HEK293 (cell line): ENCODE measurements around the gene FAAH2.

Experiments used
- CTCF ChIA-PET: fragments of 350-600 bp; formaldehyde crosslinking; extraction: SDS; loops from one replicate; lab custom pipeline; 2021; ENCODE audit warnings: antibody characterized with exemption; lab: Yijun Ruan, JAX
- POLR2A ChIA-PET: fragments of 300-600 bp; formaldehyde crosslinking; extraction: SDS; loops from one replicate; lab custom pipeline; 2020; ENCODE audit warnings: antibody characterized with exemption, inconsistent platforms; lab: Yijun Ruan, JAX
- H3K27ac ChIP-seq: fragments of 200-500 bp; sonication (Bioruptor generic); 2 replicates; pipeline ENCODE4 v1.5.1; 2014; ENCODE audit warnings: low read depth, low read length, control low read depth, inconsistent platforms; ENCODE audit errors: extremely low read depth
- H3K36me3 ChIP-seq, 2 experiments: fragments of 200-500 bp in 1 of 2; sonication (Bioruptor generic) in 1 of 2; 1 replicate in 1 of 2; 2 replicates in 1 of 2; pipeline ENCODE4 v1.5.1; 2014 to 2017; ENCODE audit warnings: inconsistent platforms in 2 of 2, low read length in 2 of 2; ENCODE audit not compliant: control insufficient read depth in 2 of 2, insufficient read depth in 1 of 2
- H3K4me1 ChIP-seq: fragments of 200-500 bp; sonication (Bioruptor generic); 2 replicates; pipeline ENCODE4 v1.5.1; 2014; ENCODE audit warnings: mild to moderate bottlenecking, low read length, inconsistent platforms; ENCODE audit not compliant: control insufficient read depth, insufficient read depth
- H3K4me3 ChIP-seq: 2 replicates; pipeline ENCODE4 v1.5.1; 2011; ENCODE audit warnings: low read depth, mild to moderate bottlenecking, control low read depth, low read length, moderate library complexity
- H3K9me3 ChIP-seq: fragments of 200-500 bp; sonication (Bioruptor generic); 2 replicates; pipeline ENCODE4 v1.5.1; 2014; ENCODE audit warnings: low read depth, low read length, inconsistent platforms; ENCODE audit not compliant: control insufficient read depth, insufficient read depth
- GLIS2 ChIP-seq: fragments of 450-650 bp; formaldehyde crosslinking; IDR thresholded peaks from 2 replicates; pipeline ENCODE4 v1.5.1; 2016; ENCODE audit warnings: missing biosample characterization, missing genetic modification characterization
- HOXC10 ChIP-seq: sonication (generic); formaldehyde crosslinking; IDR thresholded peaks from 2 replicates; pipeline ENCODE4 v1.8.1; 2023; ENCODE audit warnings: mild to moderate bottlenecking, missing genetic modification reagents
- HOXD13 ChIP-seq: sonication (generic); formaldehyde crosslinking; IDR thresholded peaks from 2 replicates; pipeline ENCODE4 v1.8.0; 2022; ENCODE audit warnings: missing genetic modification reagents, borderline replicate concordance
- SCRT1 ChIP-seq: fragments of 450-650 bp; formaldehyde crosslinking; IDR thresholded peaks from 2 replicates; pipeline ENCODE4 v1.5.1; 2016; ENCODE audit warnings: missing biosample characterization, missing genetic modification characterization, borderline replicate concordance
- SCRT2 ChIP-seq: fragments of 450-650 bp; formaldehyde crosslinking; IDR thresholded peaks from 2 replicates; pipeline ENCODE4 v1.5.1; 2016; ENCODE audit warnings: missing biosample characterization, missing genetic modification characterization
- ZIC2 ChIP-seq: fragments of 450-650 bp; formaldehyde crosslinking; IDR thresholded peaks from 2 replicates; pipeline ENCODE4 v1.5.1; 2016; ENCODE audit warnings: missing biosample characterization, missing genetic modification characterization
- ZNF112 ChIP-seq: fragments of 450-650 bp; formaldehyde crosslinking; IDR thresholded peaks from 2 replicates; pipeline ENCODE4 v1.5.0; 2017; ENCODE audit warnings: missing biosample characterization, missing genetic modification characterization
- ZNF138 ChIP-seq: fragments of 450-650 bp; formaldehyde crosslinking; IDR thresholded peaks from 2 replicates; pipeline ENCODE4 v1.5.1; 2016; ENCODE audit warnings: missing biosample characterization, missing genetic modification characterization, borderline replicate concordance
- ZNF146 ChIP-seq: fragments of 450-650 bp; formaldehyde crosslinking; IDR thresholded peaks from 2 replicates; pipeline ENCODE4 v1.5.1; 2016; ENCODE audit warnings: missing biosample characterization, missing genetic modification characterization
- ZNF292 ChIP-seq: fragments of 450-650 bp; formaldehyde crosslinking; IDR thresholded peaks from 2 replicates; pipeline ENCODE4 v1.5.1; 2016; ENCODE audit warnings: low read depth, missing biosample characterization, missing genetic modification characterization, borderline replicate concordance
- ZNF473 ChIP-seq: fragments of 450-650 bp; formaldehyde crosslinking; IDR thresholded peaks from 2 replicates; pipeline ENCODE4 v1.5.1; 2017; ENCODE audit warnings: missing biosample characterization, missing genetic modification characterization
- ZNF48 ChIP-seq: fragments of 450-650 bp; formaldehyde crosslinking; IDR thresholded peaks from 2 replicates; pipeline ENCODE4 v1.5.1; 2016; ENCODE audit warnings: missing biosample characterization, missing genetic modification characterization
- ZNF488 ChIP-seq: fragments of 450-650 bp; formaldehyde crosslinking; IDR thresholded peaks from 2 replicates; pipeline ENCODE4 v1.5.1; 2016; ENCODE audit warnings: missing biosample characterization, missing genetic modification characterization
- ZNF530 ChIP-seq: fragments of 450-650 bp; formaldehyde crosslinking; IDR thresholded peaks from 2 replicates; pipeline ENCODE4 v1.5.1; 2016; ENCODE audit warnings: low read depth, missing biosample characterization, missing genetic modification characterization
- ZNF664 ChIP-seq: fragments of 450-650 bp; formaldehyde crosslinking; IDR thresholded peaks from 2 replicates; pipeline ENCODE4 v1.5.1; 2016; ENCODE audit warnings: missing biosample characterization, missing genetic modification characterization
- ZNF701 ChIP-seq: fragments of 450-650 bp; formaldehyde crosslinking; IDR thresholded peaks from 2 replicates; pipeline ENCODE4 v1.5.1; 2016; ENCODE audit warnings: missing biosample characterization, missing genetic modification characterization
- ZNF777 ChIP-seq: fragments of 450-650 bp; formaldehyde crosslinking; IDR thresholded peaks from 2 replicates; pipeline ENCODE4 v1.5.1; 2017; ENCODE audit warnings: missing biosample characterization, missing genetic modification characterization, borderline replicate concordance
- TF ChIP-seq, protein P1 (sequence below): fragments of 450-650 bp; formaldehyde crosslinking; IDR thresholded peaks from 2 replicates; pipeline ENCODE4 v1.5.1; 2016; ENCODE audit warnings: missing biosample characterization, missing genetic modification characterization

The FAAH2 gene

DNA sequence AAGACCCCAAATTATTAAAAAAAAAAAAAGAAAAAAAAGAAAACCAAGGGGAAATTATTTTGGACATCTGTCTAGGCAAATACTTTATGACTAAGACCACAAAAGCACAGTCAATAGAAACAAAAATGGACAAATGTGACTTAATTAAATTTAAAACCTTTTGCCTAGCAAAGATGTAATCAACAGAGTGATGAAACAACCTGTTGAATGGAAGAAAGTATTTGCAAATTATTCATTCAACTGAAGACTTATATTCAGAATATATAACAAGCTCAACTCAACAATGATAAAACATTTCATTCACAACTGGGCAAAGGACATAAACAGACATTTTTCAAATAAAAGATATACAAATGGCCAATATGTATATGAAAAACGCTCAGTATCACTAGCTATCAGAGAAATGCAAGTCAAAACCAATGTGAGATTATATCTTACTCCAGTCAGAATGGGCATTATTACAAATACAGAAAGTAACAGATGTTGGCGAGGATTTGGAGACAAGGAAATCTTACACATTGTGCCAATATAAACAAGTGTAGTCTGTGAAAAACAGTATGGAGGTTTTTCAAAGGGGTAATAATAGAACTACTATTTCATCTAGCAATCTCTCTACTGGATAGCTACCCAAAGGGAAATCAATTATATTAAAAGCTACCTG lies 67.1 kb downstream of the FAAH2 start:
- CTCF ChIA-PET = no interaction called here
- peaks cover 1% of the 10 kb centered on the region; the same call in 1 of the 2 replicates for H3K9me3 ChIP-seq
- TF ChIP-seq ZNF530 = no peak
- peak; percentile 79 for TF ChIP-seq SCRT1 (tag by site-specific recombination)
- TF ChIP-seq SCRT2 = peak; percentile 76
- no peak for TF ChIP-seq HOXD13 (CRISPR knock-in tag)
- TF ChIP-seq, all 188 proteins: peak for 2
- no peak overlapping the region for H3K4me3 ChIP-seq
- POLR2A ChIA-PET = no interaction called here
- H3K36me3 ChIP-seq = no peaks in the 10 kb centered on the region
- H3K4me1 ChIP-seq = no peaks in the 10 kb centered on the region
- H3K27ac ChIP-seq = no peak overlapping the region

DNA sequence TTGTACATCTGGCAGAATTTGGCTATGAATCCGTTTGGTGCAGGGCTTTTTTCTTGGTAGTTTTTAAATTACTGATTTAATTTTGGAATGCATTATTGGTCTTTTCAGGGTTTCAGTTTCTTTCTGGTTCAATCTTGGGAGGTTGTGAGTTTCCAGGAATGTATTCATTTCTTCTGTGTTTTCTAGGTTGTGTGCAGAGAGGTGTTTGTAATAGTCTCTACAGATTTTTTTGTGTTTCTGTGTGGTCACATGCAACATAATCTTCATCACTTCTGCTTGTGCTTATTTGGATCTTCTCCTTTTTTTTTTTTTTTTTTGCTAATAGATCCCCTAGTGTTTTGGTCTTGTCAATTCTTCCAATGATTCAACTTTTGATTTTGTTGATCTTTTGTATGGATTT lies 77.6 kb downstream of the FAAH2 start:
- Histone ChIP-seq H3K4me3 (no peak overlapping the region), H3K9me3 (no peaks in the 10 kb centered on the region; the same call in 1 of the 2 replicates), H3K36me3 (no peaks in the 10 kb centered on the region), H3K4me1 (no peaks in the 10 kb centered on the region), H3K27ac (no peak overlapping the region)
- TF ChIP-seq ZNF138 (tag by site-specific recombination) (no peak), ZNF473 (no peak), ZNF292 (tag by site-specific recombination) (no peak), GLIS2 (no peak), ZNF664 (tag by site-specific recombination) (no peak), ZNF701 (tag by site-specific recombination) (no peak), SCRT1 (tag by site-specific recombination) (no peak), ZNF146 (tag by site-specific recombination) (no peak)
- ChIA-PET POLR2A (no interaction called here), CTCF (no interaction called here)

- POLR2A ChIA-PET = no interaction called here
- Histone ChIP-seq H3K4me1 (no peaks in the 10 kb centered on the region), H3K4me3 (no peak overlapping the region), H3K36me3 (no peaks in the 10 kb centered on the region), H3K9me3 (no peaks in the 10 kb centered on the region; the same call in 1 of the 2 replicates), H3K27ac (no peak overlapping the region)
- CTCF ChIA-PET = no interaction called here
- TF ChIP-seq ZIC2 (tag by site-specific recombination) (peak; percentile 45), ZNF488 (tag by site-specific recombination) (no peak)
Observed at GRCh38 chrX:57366430-57366829, 79.9 kb downstream of the FAAH2 start.

GRCh38 chrX:57367649-57368048 lies 81.1 kb downstream of the FAAH2 start:
- Histone ChIP-seq H3K27ac (no peak overlapping the region), H3K4me3 (no peak overlapping the region), H3K36me3 (no peaks in the 10 kb centered on the region), H3K9me3 (no peaks in the 10 kb centered on the region), H3K4me1 (no peaks in the 10 kb centered on the region)
- CTCF ChIA-PET = interaction anchor here (0.6 kb wide), 1 partner anchor 24 kb away, joined by 4 read pairs; no protein-coding TSS in a partner anchor
- TF ChIP-seq ZNF112 (tag by site-specific recombination) = no peak
- POLR2A ChIA-PET = no interaction called here

GRCh38 chrX:57368158-57368557 lies 81.7 kb downstream of the FAAH2 start:
- no peaks in the 10 kb centered on the region for H3K4me1 ChIP-seq
- H3K4me3 ChIP-seq = no peak overlapping the region
- TF ChIP-seq HOXC10 (CRISPR knock-in tag) (no peak), ZNF777 (no peak), ZNF48 (tag by site-specific recombination) (no peak)
- TF ChIP-seq, protein P1, sequence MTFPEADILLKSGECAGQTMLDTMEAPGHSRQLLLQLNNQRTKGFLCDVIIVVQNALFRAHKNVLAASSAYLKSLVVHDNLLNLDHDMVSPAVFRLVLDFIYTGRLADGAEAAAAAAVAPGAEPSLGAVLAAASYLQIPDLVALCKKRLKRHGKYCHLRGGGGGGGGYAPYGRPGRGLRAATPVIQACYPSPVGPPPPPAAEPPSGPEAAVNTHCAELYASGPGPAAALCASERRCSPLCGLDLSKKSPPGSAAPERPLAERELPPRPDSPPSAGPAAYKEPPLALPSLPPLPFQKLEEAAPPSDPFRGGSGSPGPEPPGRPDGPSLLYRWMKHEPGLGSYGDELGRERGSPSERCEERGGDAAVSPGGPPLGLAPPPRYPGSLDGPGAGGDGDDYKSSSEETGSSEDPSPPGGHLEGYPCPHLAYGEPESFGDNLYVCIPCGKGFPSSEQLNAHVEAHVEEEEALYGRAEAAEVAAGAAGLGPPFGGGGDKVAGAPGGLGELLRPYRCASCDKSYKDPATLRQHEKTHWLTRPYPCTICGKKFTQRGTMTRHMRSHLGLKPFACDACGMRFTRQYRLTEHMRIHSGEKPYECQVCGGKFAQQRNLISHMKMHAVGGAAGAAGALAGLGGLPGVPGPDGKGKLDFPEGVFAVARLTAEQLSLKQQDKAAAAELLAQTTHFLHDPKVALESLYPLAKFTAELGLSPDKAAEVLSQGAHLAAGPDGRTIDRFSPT (tag by site-specific recombination) = no peak
- POLR2A ChIA-PET = no interaction called here
- H3K9me3 ChIP-seq = no peaks in the 10 kb centered on the region
- no peaks in the 10 kb centered on the region for H3K36me3 ChIP-seq
- CTCF ChIA-PET = interaction anchor here (0.6 kb wide), 1 partner anchor 215 kb away, joined by 3 read pairs; no protein-coding TSS in a partner anchor
- H3K27ac ChIP-seq = no peak overlapping the region
